B cell (primary cell): ENCODE data around the gene PRKX. TPM values are rescaled to one million over a fixed set of nuclear protein-coding genes. Genes with fewer than 3 reads are reported as not detected.
"Not testable (repeated sequence)": the region's sequence is repeated elsewhere in the genome, so short reads cannot be mapped to it uniquely, and the experiment has no call there.

Experiments
- ATAC-seq: fragments of 200-7000 bp; cut with Tn5 transposase; one replicate; pipeline ENCODE4 v1.10.0; 2021; ENCODE audit warnings: low read depth, mild to moderate bottlenecking, moderate number of reproducible peaks, moderate library complexity
- CTCF ChIA-PET: fragments of 350-600 bp; sonication (Branson Sonifier 250); formaldehyde crosslinking; loops from one replicate; lab custom pipeline; 2021; ENCODE audit warnings: antibody characterized with exemption, inconsistent platforms; lab: Charles Lee
- POLR2A ChIA-PET: fragments of 350-600 bp; sonication (Branson Sonifier 250); formaldehyde crosslinking; loops from one replicate; lab custom pipeline; 2021; ENCODE audit warnings: antibody characterized with exemption; lab: Charles Lee
- DNase-seq: peaks from one replicate; pipeline ENCODE4 v3.0.0; 2013
- H2AFZ ChIP-seq: 2 replicates; pipeline ENCODE4 v1.6.1; 2012; ENCODE audit warnings: mild to moderate bottlenecking, low read depth, low read length; ENCODE audit not compliant: insufficient read depth, poor library complexity, severe bottlenecking
- H3K27ac ChIP-seq, 2 donors: 1 replicate in 1 of 2; 2 replicates in 1 of 2; pipeline ENCODE4 v1.5.1; 2012 to 2013; ENCODE audit warnings: low read length in 2 of 2, mild to moderate bottlenecking in 2 of 2, moderate library complexity in 1 of 2
- H3K27me3 ChIP-seq, 4 experiments: fragments of 200-600 bp in 1 of 4; sonication (generic) in 1 of 4; replicated peaks in 1 of 4; 1 replicate in 2 of 4; 2 replicates in 2 of 4; pipeline versions ENCODE4 v1.6.1 to v1.7.0; 2013 to 2016; ENCODE audit warnings: low read length in 3 of 4, mild to moderate bottlenecking in 2 of 4, mixed read lengths in 1 of 4, moderate library complexity in 1 of 4; ENCODE audit not compliant: insufficient read depth in 4 of 4, control insufficient read depth in 3 of 4; ENCODE audit errors: control extremely low read depth in 1 of 4
- H3K36me3 ChIP-seq, 2 experiments: replicated peaks in 1 of 2; 1 replicate in 1 of 2; 2 replicates in 1 of 2; pipeline versions ENCODE4 v1.6.1 to v1.7.1; 2013; ENCODE audit warnings: low read length in 1 of 2; ENCODE audit not compliant: insufficient read depth in 2 of 2, control insufficient read depth in 1 of 2; ENCODE audit errors: control extremely low read depth in 1 of 2, extremely low read depth in 1 of 2
- H3K4me1 ChIP-seq, 2 donors: fragments of 200-600 bp in 1 of 2; sonication (generic) in 1 of 2; 1 replicate in 1 of 2; 2 replicates in 1 of 2; pipeline versions ENCODE4 v1.5.1 to v1.6.1; 2013 to 2017; ENCODE audit warnings: low read length in 2 of 2; ENCODE audit not compliant: control insufficient read depth in 2 of 2, insufficient read depth in 2 of 2
- H3K4me2 ChIP-seq: replicated peaks from 2 replicates; pipeline ENCODE3; 2012; ENCODE audit warnings: mild to moderate bottlenecking, low read depth, low read length; ENCODE audit not compliant: poor library complexity, severe bottlenecking
- H3K4me3 ChIP-seq, 5 experiments: fragments of 200-600 bp in 1 of 5; sonication (generic) in 1 of 5; 1 replicate in 3 of 5; 2 replicates in 2 of 5; pipeline versions ENCODE4 v1.5.1 to v1.7.0; 2011 to 2016; ENCODE audit warnings: low read length in 4 of 5, mild to moderate bottlenecking in 4 of 5, low read depth in 2 of 5, control low read depth in 1 of 5, moderate library complexity in 1 of 5; ENCODE audit not compliant: insufficient read depth in 1 of 5; ENCODE audit errors: control extremely low read depth in 1 of 5, extremely low read depth in 1 of 5
- H3K79me2 ChIP-seq: fragments of 200-600 bp; sonication (generic); one replicate; pipeline ENCODE4 v1.6.0; 2016; ENCODE audit warnings: low read length; ENCODE audit not compliant: control insufficient read depth, insufficient read depth
- H3K9ac ChIP-seq: fragments of 200-600 bp; sonication (generic); 2 replicates; pipeline ENCODE4 v1.6.1; 2017; ENCODE audit warnings: mild to moderate bottlenecking, low read length, moderate library complexity
- H3K9me3 ChIP-seq, 3 donors: one replicate each; pipeline versions ENCODE4 v1.6.1 to v1.7.1; 2013; ENCODE audit warnings: low read length in 2 of 3; ENCODE audit not compliant: control insufficient read depth in 2 of 3, insufficient read depth in 1 of 3; ENCODE audit errors: control extremely low read depth in 1 of 3
- H4K20me1 ChIP-seq: 2 replicates; pipeline ENCODE4 v1.6.0; 2012; ENCODE audit warnings: mild to moderate bottlenecking, low read length; ENCODE audit not compliant: insufficient read depth, control insufficient read depth, poor library complexity, severe bottlenecking
- H3K27ac Mint-ChIP-seq: one replicate; pipeline ENCODE4 v1.8.0; 2021; ENCODE audit warnings: mixed read lengths
- H3K27me3 Mint-ChIP-seq: one replicate; pipeline ENCODE4 v1.8.0; 2021; ENCODE audit warnings: mixed read lengths
- H3K4me1 Mint-ChIP-seq: one replicate; pipeline ENCODE4 v1.8.0; 2021; ENCODE audit warnings: mixed read lengths
- H3K4me3 Mint-ChIP-seq: one replicate; pipeline ENCODE4 v1.8.0; 2021; ENCODE audit warnings: mixed read lengths
- H3K9me3 Mint-ChIP-seq: one replicate; pipeline ENCODE4 v1.8.0; 2022; ENCODE audit warnings: mixed read lengths; ENCODE audit not compliant: insufficient read depth
- EZH2 ChIP-seq: IDR thresholded peaks from 2 replicates; pipeline ENCODE4 v1.6.1; 2012; ENCODE audit warnings: borderline replicate concordance, low read depth, mild to moderate bottlenecking, moderate library complexity, low read length; ENCODE audit not compliant: insufficient read depth, poor library complexity, severe bottlenecking
- WGBS: methylation state at CpG from one replicate; pipeline ENCODE4 v1.1.5; 2013; ENCODE audit warnings: missing lambda C conversion rate; ENCODE audit not compliant: insufficient coverage; 5-methylcytosine and 5-hydroxymethylcytosine counted together
- intact Hi-C: fragments of 100-400 bp; cut with micrococcal nuclease; formaldehyde crosslinking; loops from one replicate; pipeline ENCODE4 v1.10.0; 2022
- polyA plus RNA-seq: library from polyadenylated mRNA; depleted of rRNA; stranded (reverse); fragments of >200 nt; gene quantifications from 2 replicates; pipeline ENCODE4 v1.2.3, GENCODE V29; 2012
- total RNA-seq, 2 donors: library from RNA; stranded (reverse); fragments of 120-200 nt in 1 of 2; gene quantifications; 1 replicate in 1 of 2; 2 replicates in 1 of 2; pipeline versions ENCODE4 v1.2.3 to v1.2.4, GENCODE V29; 2013 to 2022

Gene PRKX
- total and polyA plus RNA-seq, 2 donors (not counting 1 experiment from before 2014, with no cell fraction given) = 26.2 to 52.5 TPM

GRCh38 chrX:3733043-3733430 is 19.6 kb upstream of the PRKX start:
- no peak for TF ChIP-seq EZH2
- H4K20me1 ChIP-seq = no peaks in the 10 kb centered on the region
- no peaks in the 10 kb centered on the region for H3K9me3 ChIP-seq
- no peaks in the 10 kb centered on the region for H3K36me3 ChIP-seq
- H3K27ac ChIP-seq = no peak overlapping the region
- intact Hi-C loops = no loop called here
- no peaks in the 10 kb centered on the region for H3K27me3 ChIP-seq
- Mint-ChIP-seq H3K27ac (no peak overlapping the region), H3K4me1 (no peaks in the 10 kb centered on the region), H3K9me3 (no peaks in the 10 kb centered on the region), H3K27me3 (peaks cover 2% of the 10 kb centered on the region), H3K4me3 (no peak overlapping the region)
- no peak overlapping the region for H2AFZ ChIP-seq
- ChIA-PET POLR2A (no interaction called here), CTCF (no interaction called here)
- 100% methylated on average over 1 of the region's 7 CpGs for WGBS
- no peaks in the 10 kb centered on the region for H3K4me1 ChIP-seq
- no peaks in the 10 kb centered on the region for H3K79me2 ChIP-seq
- H3K4me2 ChIP-seq = no peak overlapping the region
- no peak overlapping the region for H3K9ac ChIP-seq
- ATAC-seq (no peak), DNase-seq (no peak)
- H3K4me3 ChIP-seq = no peak overlapping the region

- ATAC-seq, H3K9me3 ChIP-seq, H4K20me1 ChIP-seq, H3K4me2 ChIP-seq, H3K36me3 ChIP-seq, DNase-seq, H3K4me1 Mint-ChIP-seq, POLR2A ChIA-PET, H3K27me3 ChIP-seq, H3K27ac Mint-ChIP-seq, H3K4me1 ChIP-seq, CTCF ChIA-PET, H3K9me3 Mint-ChIP-seq, H3K4me3 Mint-ChIP-seq, H3K4me3 ChIP-seq, H3K27ac ChIP-seq, H2AFZ ChIP-seq, H3K27me3 Mint-ChIP-seq, H3K9ac ChIP-seq, intact Hi-C loops, H3K79me2 ChIP-seq: not testable (repeated sequence)
- 40% methylated on average over 2 of the region's 15 CpGs for WGBS
Observed at GRCh38 chrX:3732326-3733042, 19.0 kb upstream of the PRKX start.
